ENCODE results near the gene MXD4.

- TF ChIP-seq CHD2 (IDR thresholded peaks at IDR 0.05; ENCODE audit: low read length, partially characterized antibody) (no peak), MEF2A (IDR thresholded peaks at IDR 0.05; ENCODE audit: borderline replicate concordance, low read depth) (no peak), GABPA (IDR thresholded peaks at IDR 0.05; ENCODE audit: low read depth) (no peak), SIN3A (IDR thresholded peaks at IDR 0.05; ENCODE audit: borderline replicate concordance, low read depth, low read length) (no peak), CTCF (IDR thresholded peaks at IDR 0.05) (no peak), REST (IDR thresholded peaks at IDR 0.05; ENCODE audit: low read depth, low read length) (no peak), RCOR1 (IDR thresholded peaks at IDR 0.05; ENCODE audit: low read length) (no peak), ELF1 (IDR thresholded peaks at IDR 0.05) (no peak), RXRA (IDR thresholded peaks at IDR 0.05; ENCODE audit: borderline replicate concordance, low read depth) (no peak), USF1 (IDR thresholded peaks at IDR 0.05; ENCODE audit: borderline replicate concordance, low read depth) (no peak), ZBTB33 (IDR thresholded peaks at IDR 0.05; ENCODE audit: borderline replicate concordance, low read depth) (no peak), MXI1 (IDR thresholded peaks at IDR 0.05; ENCODE audit: low read depth, low read length) (no peak), NRF1 (IDR thresholded peaks at IDR 0.05; ENCODE audit: low read depth, low read length) (no peak)
These were observed 42.5 kb upstream of the MXD4 start for GRCh38 chr4:2304321-2304876.

All from SK-N-SH (cell line).